ENCODE data around the gene PPY.
"Not testable (repeated sequence)": the region's sequence is repeated elsewhere in the genome, so short reads cannot be mapped to it uniquely, and the experiment has no call there.

Gene PPY

DNA sequence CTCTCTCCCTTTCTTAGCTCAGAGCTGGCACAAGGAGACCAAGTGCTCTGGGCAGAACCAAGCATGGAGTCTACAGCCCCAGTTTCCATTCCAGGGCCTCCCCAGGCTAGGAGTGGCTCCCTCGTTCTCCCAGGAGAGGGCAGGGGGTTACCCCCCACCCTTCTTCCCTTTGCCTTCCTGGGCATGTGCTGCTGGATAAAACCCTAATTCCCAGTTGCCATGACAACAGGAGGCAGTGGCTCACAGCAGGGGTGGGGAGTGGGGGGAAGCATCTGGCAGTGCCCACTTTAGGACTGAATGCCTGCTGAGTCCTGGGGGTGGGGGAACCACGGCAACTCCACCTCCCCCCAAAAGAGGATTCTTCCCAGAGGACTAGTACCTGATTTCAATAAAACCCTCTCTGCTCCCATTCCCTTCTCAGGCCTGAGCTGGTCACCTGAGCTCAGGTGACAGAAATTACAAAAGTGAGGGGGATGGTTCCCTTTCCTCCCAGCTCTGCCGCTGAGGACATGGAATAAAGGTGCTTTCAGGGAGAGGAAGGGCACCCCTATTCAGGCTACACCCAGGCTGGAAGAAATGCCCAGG, 36.8 kb downstream of the PPY start:
- no peak for DNase-seq (ENCODE audit: low read depth)

DNA sequence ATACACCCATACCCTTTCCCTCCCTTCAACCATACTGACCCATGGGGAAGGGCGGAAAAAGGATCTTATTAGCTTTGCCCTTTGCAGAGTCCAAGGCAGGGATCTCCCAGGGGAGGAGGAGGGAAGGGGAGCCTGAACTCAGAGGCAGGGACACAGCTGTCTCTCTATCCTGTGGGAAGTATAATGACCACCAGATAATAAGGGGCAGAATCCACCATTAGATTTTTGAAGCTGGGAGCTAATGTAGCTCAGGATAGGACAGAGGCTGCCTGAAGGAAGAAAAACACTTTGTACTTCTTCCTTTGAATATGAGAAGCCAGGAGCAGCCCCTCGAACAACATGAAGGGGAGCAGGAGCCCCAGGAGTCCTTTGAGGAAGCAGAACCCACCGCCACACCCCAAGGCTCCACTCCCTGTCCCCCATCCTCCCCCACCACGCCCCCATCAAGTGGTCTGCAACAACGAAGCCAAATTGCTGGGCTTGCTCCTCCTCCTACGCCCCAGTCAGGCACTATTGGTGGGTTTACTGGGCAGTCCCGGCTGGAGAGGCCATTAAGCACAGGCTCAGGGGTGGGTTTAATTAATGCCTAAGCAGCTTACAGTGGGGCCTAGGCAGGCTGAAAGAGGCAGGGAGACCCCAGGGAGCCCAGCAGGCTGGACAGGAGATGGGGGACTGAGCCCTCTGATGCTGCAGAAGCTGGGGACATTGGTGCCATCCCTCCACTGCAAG, 40.3 kb downstream of the PPY start:
- no peak for DNase-seq (ENCODE audit: low read depth)

GRCh38 chr17:43900858-43901754, 41.2 kb downstream of the PPY start:
- DNase-seq (ENCODE audit: low read depth): no peak

DNA sequence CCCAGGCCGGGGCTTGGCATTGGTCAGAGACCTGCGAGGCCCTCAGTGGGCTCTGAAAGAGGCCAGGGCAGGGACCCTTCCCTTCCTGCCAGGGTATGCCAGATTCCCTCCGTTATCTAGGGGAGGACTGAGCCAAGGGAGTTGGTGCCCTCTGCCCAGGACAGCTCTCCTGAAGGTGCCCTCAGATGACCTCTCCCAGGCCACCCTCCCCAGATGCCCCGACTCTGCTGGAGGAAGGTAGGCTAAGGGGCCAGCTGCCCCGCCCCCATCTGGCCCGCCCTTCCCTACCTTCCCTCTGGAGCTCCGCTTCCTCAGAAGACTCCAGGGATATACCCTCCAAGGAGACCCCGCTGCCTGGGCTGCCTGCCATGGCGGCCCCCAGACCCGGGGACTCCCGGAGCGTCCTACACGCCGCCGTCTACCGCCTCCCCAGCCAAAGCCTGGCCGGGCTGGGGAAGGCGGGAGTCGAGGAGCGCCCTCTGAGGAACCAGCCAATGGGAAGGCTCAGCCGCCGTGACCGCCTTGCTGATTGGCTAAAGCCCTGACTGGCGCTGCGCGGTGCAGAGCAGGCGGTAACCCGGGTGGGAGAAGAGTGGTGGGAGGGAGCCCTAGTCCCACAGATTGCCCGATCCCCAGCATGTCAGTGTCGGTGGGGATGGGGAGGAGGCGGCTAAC, 42.0 kb downstream of the PPY start:
- peak; percentile 67 for DNase-seq (ENCODE audit: low read depth)

DNA sequence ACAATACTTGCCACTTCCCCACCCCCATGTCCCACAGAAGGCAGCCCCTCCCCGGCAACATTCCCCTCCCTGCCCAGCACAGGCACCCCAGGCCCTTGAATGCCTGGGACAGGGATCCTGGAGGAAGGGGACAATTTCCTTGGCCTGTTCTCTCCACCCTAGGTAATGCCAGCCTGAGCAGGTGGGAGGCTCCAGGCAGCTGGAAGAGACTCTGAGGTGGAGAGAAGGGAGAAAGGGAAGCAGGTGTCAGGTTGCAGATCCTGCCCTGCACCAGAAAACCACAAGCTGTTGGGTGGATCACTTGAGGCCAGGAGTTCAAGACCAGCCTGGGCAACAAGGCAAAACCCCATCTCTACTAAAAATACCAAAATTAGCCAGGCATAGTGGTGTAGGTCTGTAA, 43.8 kb downstream of the PPY start:
- DNase-seq (ENCODE audit: low read depth): no peak

DNA sequence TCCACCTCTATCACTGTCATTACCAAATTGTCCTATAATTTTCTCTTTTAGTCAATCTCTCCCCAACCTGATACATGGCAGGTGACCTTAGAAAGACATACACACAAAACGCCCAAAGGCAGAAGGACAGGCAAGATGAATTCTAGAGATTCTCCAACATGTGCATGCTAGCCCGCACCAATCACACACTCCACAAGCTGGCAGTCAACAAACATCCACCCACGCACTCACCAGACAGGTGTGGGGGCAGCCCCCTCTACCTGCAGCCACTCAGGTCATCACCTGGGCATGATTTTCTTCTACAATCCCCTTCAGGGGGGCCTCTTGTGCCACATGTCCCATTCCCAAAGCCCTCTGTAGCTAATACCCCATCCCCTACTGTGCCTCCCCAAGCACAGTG, 44.4 kb downstream of the PPY start:
- no peak for DNase-seq (ENCODE audit: low read depth)

- not testable (repeated sequence) for DNase-seq (ENCODE audit: low read depth)
Measured at GRCh38 chr17:43894494-43894893, 47.8 kb downstream of the PPY start.

DNA sequence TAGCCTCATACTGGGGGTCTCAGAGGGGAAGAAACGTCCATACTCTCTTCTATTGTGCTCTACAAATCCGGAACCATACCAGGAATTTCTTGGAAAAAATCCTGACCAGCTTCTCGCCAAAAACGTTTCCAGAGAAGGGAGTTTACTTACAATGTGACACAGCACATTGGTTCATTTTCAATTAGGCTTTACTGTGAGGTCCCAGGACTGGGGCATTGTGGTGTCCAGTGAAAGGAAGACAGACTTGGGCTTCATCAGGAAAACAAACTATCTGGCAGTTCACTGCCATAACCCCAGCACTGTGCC, 49.7 kb downstream of the PPY start:
- DNase-seq (ENCODE audit: low read depth): no peak

- DNase-seq (ENCODE audit: low read depth): no peak
Measured at GRCh38 chr17:43891851-43892646, 50.2 kb downstream of the PPY start.

Data from T-helper 22 cell (primary cell).